Globus pallidus (tissue), 1 donor: ENCODE results near the gene PGLYRP4.
"Not testable (repeated sequence)": the region's sequence is repeated elsewhere in the genome, so short reads cannot be mapped to it uniquely, and the experiment has no call there.

Experiments
- DNase-seq: peaks from one replicate; pipeline ENCODE4 v3.0.0-alpha.2; 2015; ENCODE audit warnings: low spot score

PGLYRP4 gene

DNA sequence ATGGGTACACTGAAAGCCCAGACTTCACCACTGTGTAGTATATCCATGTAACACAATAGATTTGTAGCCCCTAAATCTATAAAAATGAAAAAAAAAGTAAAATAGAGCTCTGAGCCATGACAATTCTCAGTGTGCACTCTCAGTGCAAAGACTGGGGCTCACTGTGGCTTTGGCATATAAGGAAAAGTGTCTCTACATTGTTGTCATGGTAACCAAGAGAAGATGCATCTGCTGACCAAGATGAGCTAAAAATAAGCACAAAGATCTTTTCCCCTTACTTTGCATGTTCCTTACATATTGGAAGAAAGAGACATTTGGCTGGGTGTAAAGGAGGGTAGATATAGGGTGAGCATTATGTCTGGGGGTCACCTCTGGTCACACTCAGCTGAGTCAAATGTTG lies 12.0 kb downstream of the PGLYRP4 start:
- DNase-seq, result no peak

DNA sequence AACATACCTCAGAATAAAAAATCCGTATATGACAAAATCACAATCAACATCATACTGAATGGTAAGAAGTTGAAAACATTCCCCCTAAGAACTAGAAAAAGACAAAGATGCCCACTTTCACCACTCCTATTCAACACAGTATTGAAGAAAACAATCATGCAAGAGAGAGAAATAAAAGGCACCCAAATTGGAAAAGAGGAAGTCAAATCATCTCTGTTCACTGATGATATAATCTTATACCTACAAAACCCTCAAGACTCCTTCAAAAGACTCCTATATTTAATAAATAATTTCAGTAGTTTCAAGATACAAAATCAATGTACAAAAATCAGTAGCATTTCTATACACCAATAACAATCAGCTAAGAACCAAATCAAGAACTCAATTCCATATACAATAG lies 14.7 kb downstream of the PGLYRP4 start:
- DNase-seq, result no peak

DNA sequence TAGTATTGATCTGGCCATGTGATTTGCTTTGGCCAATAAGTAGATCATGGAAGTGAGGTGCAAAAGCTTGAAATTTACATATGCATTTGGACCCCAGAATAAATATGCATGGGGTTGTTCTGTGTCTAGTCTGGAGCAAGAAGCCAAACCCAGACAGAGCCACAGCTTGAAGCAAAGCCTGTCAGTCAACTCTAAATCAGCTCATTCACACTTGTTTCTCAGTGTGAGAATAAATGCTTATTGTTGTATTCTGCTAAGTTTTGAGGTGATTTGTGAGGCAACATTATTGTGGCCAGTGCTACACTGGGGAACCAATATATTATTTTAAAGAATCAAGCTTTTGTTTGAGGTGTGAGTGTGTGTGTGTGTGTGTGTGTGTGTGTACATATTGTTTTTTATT lies 23.7 kb downstream of the PGLYRP4 start:
- peak; percentile 71 for DNase-seq

DNA sequence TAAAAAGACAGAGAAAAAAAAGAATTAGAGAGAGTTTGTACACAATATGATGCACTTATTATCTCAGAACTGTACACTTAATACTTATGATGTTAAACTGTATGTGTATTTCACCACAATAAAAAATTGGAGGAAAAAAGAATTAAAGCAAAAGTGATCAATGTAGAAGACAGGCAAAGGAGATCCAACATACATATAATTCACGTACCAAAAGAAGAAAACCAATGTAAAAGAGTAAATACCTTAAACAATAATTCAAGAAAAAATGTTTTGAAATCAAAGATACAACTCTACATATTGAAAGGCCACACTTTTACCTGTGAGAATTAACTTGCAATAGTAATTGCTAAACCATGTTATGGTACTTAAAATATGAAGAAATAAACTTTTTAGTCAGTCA lies 26.1 kb downstream of the PGLYRP4 start:
- DNase-seq, result no peak

DNA sequence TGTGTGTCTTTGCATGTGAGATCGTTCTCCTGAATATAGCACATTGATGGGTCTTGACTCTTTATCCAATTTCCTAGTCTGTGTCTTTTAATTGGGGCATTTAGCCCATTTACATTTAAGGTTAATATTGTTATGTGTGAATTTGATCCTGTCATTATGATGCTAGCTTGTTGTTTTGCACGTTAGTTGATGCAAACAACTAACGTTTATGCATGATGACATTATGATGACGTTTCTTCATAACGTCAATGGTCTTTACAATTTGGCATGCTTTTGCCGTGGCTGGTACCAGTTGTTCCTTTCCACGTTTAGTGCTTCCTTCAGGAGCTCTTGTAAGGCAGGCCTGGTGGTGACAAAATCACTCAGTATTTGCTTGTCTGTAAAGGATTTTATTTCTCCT lies 30.5 kb downstream of the PGLYRP4 start:
- DNase-seq, result not testable (repeated sequence)

DNA sequence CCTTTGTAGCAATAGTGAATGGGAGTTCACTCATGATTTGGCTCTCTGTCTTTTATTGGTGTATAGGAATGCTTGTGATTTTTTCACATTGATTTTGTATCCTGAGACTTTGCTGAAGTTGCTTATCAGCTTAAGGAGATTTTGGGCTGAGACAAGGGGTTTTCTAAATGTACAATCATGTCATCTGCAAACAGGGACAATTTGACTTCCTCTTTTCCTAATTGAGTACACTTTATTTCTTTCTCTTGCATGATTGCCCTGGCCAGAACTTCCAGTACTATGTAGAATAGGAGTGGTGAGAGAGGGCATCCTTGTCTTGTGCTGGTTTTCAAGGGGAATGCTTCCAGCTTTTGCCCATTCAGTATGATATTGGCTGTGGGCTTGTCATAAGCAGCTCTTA lies 32.6 kb downstream of the PGLYRP4 start:
- not testable (repeated sequence) for DNase-seq

DNA sequence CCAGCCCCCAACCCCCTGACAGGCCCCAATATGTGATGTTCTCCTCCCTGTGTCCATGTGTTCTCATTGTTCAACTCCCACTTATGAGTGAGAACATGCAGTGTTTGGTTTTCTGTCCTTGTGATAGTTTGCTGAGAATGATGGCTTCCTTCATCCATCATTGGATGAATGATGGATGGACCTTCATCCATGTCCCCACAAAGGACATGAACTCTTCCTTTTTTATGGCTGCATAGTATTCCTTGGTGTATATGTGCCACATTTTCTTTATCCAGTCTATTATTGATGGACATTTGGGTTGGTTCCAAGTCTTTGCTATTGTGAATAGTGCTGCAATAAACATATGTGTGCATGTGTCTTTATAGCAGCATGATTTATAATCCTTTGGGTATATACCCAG lies 34.3 kb downstream of the PGLYRP4 start:
- DNase-seq, result not testable (repeated sequence)

DNA sequence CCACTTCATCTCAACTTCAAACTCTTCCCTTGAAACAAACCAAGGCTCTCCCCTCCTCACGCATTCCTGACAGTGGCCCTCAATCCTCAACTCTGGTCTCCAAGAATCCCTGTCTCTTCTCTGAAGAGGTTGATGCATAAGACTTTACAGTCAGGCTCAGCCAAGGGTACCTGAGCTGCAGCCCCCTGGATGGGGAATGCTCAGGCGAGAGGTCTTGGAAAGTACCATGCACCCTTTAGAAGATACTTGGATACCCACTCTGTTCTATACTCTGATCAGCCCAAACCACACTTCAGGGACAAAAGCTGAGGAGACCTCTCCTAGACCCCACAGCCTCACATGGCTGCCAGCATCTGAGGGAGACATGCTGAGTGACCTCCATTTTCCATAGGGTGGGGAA lies 35.4 kb downstream of the PGLYRP4 start:
- DNase-seq, result no peak

DNA sequence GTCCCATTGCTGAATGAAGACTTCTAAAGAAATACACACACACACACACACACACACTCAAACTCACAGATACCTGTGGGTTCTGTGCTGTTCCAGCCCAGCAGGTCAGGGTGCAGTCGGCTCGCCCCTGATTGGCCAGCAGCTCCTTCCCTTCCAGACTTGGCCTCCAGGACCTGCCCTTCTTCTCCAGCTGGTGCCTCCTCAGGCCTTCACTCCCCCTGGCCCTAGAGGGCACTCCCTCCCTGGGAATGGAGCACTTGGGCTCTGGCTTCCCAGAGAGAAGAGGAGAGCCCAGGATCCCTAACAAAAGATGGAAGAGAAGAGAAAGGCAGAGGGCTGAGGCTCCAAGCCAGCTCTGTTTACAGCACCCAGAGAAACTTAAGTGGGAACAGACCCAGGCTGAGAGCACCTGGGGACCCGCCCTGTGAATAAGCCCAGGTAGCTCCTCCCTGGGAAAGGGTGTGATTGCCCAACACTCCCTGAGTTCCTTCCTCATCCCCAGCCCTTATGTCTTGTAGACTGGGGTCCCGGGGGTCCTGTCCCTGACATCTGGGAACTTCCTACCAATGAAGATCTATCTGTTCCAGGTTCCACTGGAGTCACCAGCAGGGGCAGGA lies 36.0 kb downstream of the PGLYRP4 start, which contains the start of gene PGLYRP3:
PGLYRP3 (minus strand) TSS at position 383 of the 617 bp plus-strand sequence. CDS start 2,287 bp downstream, outside the sequence.
- DNase-seq, result no peak

DNA sequence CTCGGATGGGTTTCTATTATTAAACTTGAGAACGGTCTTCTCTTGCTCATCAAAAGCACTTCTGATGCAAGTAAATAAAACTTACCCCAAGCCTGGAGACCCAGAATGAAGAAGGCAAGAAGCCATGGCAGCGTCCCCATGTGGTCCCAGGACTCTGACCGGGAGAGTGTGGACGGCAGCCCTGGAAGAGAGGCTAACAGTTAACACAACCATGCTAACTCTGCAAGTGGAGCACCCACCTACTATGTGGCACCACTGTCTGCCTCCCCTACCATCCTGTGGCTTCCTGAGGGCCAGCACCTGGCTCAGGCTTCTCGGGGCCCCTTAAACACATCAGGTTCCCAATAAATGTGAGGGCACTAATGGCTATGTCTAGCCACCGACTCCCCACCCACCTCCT lies 38.1 kb downstream of the PGLYRP4 start:
- DNase-seq, result no peak

DNA sequence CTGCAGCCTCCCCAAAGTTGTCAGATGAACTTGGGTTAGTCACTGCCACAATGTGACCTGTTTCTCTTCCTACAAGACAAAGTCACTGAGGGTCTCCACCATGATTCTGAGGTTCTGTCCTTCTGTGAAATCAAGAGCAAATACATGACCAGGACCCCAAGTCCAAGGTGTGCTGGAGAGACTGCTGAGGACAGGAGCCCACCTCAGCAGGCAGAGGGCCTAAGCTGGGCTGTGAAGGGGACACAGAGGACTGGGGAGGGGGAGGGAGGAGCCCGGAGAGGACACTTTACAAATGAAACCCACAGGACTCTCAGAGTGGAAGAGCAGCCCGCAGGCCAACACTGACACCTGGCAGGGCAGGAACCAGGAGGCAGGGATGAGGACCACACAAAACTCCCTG lies 39.2 kb downstream of the PGLYRP4 start:
- DNase-seq, result no peak

DNA sequence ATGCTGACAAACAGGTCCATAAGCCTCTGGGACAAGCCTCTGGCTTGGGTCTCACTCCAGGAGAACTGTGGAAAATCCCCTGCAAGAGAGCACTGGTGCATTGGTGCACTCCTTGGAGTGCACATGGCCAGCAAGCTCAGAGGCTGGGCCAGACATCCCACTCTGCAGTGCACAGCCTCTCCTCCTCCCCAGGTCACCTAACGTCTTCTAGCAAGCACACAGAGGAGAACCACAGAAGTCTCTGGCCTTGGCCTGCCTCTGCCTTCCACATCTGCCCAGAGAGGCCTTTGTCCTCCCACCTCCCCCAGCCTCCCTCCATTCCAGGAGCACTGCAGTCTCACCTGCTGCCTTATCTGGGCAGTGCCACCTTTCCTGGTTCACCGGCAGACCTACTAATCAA lies 40.1 kb downstream of the PGLYRP4 start:
- DNase-seq, result no peak

DNA sequence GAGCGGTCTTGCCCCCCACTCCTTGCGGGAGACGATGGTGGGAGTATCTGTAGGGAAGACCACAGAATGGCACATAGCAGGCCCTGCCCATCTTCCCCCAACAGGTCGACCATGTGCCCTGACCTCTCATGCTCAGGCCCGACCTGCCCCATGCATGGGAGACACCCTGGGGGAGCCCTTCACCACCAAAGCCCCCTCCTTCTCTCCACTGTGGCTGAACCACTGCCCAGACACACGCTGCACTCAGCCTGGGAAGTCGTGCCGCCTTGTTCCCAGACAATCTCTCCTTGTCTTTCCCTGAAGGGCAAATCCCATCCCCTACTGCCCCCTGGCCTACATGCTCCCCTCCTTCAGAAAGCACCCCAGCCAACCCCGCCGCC lies 41.4 kb downstream of the PGLYRP4 start:
- DNase-seq, result no peak

DNA sequence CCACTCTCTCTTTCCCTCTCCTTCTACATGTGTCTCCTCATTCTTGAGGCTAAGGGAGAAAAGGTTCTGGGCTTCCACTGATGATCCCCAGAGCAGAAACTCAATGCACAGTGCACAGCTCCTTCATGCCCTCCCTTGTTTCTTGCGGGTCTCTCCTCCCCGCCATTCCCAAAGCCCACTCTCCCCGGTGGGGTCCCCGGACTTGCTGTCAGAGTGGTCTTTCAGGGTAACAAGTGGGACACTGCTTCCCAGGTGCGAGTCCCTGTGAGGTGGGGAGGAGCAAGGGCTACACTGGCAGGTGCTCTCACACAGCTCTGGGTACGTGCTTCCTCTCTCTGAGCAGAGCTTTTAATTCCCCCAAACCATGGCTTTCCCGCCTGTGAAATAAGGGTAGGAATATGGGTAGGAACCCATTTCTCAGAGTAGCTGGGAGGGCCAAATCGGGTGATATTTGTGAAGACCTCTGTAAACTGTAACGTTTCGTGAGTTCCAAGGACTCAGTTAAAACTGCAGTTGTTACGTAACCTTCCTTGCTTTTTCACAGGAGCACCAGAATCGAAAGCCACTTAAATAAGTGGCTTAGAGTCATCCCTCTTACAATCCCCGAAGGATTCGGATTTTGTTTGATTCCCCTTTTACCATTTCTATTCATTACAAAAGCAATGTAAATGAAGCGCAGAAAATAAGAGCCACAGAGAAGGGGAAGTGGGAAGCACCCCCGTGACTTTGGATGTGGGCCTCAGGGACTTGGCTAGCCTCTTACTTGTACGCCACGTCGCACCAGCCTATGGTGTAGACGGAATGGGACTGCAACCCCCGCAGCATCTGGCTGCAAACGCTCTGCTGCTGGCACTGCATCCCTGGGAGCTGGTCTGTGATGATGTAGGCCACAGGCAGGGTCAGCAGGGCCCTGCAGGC lies 42.1 kb downstream of the PGLYRP4 start:
- DNase-seq, result no peak

DNA sequence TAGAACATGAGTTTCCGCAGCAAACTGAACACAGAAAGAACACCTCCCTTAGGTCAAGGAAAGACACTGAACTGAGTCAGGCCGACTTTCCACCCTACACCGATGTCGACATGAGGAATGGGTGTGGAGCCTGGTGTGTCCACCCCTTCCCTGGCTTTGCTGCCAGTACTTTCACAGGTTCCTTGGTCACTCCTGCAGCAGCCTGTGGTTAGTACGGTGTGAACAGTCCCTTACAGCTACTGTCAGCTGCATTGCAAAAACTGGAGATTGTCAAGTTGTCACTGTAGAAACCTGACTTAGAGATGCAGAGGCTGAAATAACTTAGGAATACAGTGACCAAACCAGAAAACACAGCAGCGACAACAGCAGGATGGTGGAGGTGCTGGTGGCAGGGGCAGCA lies 43.0 kb downstream of the PGLYRP4 start:
- DNase-seq, result no peak

DNA sequence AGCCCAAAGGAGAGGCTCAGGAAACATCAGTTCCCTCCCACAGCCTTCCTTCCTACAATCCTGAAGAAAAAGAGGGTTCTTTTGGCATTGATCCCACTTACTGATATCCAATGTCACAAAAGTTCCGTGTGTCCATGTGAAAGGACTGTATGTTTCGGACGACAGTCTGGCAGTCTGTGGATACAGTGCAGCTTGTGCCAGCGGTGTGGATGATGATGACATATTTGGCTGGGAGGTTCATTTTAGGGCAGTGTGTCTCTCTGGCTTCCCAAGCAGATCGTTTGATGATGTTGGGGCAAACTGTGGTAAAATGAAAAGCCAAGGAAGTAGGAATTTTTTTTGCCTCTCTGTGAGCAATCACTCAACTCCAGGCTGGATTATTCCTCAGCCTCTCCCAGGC lies 46.3 kb downstream of the PGLYRP4 start:
- DNase-seq, result no peak

DNA sequence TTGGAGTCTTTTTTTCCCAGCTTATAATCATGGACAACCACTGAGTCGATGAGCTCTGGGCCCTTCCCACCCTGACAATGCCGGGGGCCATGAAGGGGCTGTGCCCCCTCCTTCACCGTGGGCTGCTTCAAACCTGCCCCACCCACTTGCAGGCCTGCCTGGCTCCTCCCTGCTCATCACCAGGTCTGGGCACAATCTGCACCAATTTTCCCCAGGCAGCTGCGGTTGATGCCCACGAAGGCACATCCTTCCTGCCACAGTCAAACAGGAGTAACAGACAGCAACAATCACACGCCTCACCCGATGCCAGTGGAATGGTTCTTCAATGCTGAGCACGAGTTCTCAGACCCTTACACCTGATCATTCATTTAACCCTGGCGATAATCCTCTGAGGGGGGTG lies 54.8 kb downstream of the PGLYRP4 start:
- DNase-seq, result no peak

DNA sequence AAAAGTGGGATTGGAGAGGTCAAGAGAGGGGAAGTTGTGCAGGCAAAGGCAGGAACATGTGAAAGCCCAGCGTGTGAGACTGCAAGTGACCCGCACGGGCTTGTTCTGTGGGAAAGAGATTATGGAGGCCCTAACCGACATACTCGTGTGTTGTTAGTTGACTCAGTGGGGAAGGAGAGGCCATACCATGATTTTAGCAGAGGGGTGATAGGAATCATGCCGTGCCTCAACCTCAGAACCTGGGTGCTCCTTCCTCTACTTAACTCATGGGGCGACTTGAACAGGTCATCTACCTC lies 55.2 kb downstream of the PGLYRP4 start:
- no peak for DNase-seq

DNA sequence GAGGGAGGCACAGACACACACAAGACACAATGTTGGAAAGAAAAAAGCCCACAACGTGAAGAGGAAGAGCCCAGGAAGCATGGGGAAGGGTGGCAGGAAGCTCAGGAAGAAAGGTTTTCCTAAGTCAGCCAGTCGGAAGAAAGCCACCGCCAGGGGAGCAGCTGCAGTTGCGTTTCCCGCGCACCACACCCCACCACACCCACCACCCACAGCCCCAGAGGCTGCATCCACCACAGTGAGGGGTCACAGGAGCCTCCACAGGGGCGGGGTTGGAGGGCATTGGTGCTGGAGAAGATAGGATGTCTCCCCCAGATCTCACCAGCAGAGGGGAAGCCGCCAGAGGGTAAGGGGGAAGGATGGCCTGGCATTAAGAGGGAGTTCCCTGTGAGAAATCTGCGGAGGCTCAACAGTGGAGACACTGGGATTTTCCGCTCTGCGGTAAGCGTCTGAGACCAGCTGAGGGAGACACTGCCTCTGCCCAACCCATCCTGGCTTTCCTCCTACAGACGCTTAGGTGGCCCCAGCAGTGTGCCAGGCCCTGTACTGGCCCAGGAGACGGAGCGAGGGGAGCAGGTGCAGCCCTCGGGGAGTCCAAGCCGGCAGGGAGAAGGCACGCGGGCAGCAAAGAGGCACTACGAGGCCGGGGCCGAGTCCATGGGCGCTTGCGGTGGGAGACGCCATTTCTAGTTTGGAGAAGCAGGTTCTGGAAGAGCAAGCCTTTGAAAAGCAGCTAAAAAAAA lies 55.7 kb downstream of the PGLYRP4 start:
- DNase-seq, result no peak

DNA sequence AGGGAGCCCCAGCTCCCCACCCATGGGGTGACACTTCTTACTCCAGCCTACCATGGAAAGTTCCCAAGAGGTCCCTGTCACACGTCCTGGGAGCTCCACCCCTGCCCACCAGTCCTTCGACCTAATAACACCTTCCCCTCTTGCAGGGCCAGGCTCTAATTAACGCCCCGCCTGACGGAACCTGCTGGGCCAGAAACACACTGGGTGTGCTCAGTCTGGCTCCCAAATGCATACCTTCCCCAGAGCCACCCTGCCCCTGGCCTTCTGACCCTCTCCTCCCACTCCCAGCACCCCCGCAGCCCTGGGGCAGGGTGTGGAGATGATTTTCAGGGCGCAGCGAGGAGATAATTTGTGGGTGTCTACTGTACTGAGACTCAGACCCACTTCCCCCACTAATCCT lies 56.5 kb downstream of the PGLYRP4 start:
- DNase-seq, result no peak

DNA sequence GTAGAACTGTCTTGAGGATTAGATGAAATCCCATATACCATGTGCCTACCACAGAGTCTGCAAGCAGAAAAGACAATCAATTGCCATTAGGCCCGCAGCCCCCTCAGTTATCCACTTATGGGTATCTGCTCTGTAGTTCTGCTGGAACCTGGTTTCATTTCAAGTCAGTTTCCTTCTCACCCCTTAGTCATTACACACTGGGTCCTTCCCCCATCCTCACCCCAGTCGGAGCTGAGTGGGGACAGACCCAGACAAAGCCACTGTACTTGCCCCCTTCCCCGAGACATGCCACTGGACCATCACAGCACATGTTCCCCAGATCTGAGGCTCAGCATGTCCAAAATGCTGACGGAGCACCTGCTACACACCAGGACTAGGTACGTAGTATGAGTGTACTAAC lies 57.1 kb downstream of the PGLYRP4 start:
- DNase-seq, result no peak

DNA sequence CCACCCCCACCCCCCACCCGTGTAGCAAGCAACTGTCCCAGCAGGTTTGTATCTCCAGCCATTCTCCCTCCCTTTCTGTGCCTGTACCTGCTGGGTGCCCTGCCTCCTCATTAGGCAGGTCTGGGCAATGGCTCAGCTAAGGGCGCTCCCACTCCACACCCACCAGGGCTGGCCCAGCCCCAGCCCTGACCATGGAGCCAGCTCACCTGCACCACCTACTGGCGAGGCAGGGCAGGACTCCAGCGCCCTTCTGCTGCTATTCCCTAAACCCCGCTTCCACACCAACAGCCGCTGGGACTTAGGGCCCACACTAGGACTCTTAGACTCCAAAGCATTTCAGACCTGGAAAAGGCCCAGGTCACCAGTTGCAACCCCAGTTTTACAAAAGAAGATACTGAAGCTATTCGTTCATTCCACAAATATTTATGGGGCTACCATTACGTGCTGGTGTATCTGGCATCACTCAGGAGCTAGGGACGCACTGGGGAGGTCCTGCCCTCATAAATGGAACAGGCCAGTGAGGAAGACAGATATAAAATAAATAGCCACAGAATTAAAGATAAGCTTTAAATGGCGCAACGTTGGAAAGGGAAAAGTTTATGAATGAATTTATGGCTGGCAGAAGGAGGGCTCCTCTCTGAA lies 59.9 kb downstream of the PGLYRP4 start:
- DNase-seq, result no peak
